Stimulated activated CD8-positive, alpha-beta memory T cell treated with anti-CD3 and anti-CD28 coated beads, Interleukin-4, amount 100 ng/mL, for 1 hour (primary cell): Measurements from ENCODE around the gene ANXA2R.

Experiments used
- DNase-seq, 2 donors: peaks; one replicate each; pipeline ENCODE4 v3.0.0-alpha.2; 2020; ENCODE audit warnings: low read depth in 2 of 2, low spot score in 1 of 2

Gene ANXA2R

DNA sequence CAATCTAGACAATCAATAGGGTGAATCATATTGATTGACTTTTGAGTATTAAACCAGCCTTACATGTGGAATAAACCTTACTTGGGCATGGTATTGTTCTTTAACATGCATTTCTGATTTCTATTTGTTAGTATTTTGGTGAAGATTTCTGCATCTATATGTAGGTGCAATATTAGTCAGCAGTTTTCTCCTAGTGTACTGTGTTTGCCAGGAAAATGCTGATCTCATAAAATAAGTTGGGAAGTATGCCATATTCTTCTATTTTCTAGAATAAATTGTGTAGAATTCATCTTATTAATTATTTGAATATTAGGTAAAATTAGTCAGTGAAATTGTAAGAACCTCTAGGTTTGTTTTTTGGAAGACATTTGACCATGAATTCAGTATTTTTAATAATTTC is 38.4 kb downstream of the ANXA2R start:
- no peak for DNase-seq

DNA sequence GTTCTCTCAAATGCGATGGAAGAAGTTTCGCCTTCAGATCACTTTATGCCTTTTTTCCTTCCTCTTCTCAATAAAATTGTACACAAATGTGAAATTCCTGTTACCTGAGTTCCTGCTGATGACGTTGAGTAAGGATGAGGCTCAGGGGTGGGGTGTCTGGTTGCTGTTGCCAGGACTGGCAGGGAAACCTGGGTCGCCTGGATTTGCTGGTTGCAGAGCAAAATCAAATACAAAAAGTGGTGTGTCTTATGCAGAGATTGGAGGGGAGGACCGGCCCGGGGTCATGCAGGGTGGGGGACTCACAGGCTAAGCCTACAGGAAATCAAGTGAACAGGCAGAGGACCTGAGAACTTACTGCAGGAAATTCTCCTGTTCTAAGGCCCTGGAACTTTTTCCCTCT is 39.2 kb downstream of the ANXA2R start:
- no peak for DNase-seq

DNA sequence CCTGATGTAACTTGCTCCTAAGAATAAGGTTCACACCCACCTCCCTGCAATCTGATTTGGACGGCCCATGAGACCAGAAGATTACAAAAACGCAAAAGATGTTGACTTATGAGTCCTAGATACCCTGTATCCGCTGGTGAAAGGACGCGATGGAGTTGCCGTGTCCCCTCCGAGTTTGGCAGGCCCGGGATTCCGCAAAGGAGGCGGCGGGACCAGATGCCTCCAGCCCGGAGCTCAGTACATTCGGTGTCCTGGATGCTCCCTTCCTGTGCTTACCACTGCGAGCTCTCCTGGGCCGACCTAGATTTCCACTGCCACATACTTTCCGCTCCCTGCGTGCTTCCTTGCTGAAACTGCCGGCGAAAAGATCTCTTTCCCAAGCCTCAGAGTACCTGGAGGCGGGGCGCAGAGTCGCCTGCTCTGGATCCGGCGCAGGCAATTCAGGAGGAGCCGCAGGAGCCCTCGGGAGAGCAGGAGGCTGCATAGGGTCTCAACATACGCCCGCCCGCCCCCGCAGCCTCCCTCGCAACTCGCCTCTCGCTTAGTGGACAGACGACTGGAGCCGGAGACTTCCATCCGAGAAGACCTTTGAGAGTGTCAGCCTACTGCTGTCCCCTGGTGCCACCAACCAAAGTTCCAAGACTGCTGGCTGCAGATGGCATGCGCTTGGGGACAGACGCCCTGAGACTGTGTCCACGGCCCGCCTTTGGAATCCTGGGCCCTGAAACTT is 39.8 kb downstream of the ANXA2R start:
- no peak for DNase-seq

DNA sequence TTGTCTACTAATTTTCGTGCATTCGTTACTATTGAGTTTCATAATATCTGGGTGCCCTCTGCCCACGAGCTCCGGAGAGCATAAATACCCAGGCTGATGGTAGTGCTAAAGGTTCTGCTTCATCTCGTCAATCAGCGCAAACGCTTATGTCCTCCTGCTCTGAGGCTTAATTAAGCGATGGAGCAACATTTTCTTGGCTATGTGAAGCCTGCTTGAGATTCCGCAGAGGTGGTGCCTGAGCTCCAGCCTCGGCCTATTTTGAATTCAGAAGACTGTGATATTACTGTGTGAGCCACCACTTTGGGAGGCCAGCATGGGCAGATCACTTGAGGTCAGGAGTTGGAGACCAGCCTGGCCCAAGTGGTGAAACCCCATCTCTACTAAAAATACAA is 44.8 kb downstream of the ANXA2R start:
- DNase-seq: no peak

DNA sequence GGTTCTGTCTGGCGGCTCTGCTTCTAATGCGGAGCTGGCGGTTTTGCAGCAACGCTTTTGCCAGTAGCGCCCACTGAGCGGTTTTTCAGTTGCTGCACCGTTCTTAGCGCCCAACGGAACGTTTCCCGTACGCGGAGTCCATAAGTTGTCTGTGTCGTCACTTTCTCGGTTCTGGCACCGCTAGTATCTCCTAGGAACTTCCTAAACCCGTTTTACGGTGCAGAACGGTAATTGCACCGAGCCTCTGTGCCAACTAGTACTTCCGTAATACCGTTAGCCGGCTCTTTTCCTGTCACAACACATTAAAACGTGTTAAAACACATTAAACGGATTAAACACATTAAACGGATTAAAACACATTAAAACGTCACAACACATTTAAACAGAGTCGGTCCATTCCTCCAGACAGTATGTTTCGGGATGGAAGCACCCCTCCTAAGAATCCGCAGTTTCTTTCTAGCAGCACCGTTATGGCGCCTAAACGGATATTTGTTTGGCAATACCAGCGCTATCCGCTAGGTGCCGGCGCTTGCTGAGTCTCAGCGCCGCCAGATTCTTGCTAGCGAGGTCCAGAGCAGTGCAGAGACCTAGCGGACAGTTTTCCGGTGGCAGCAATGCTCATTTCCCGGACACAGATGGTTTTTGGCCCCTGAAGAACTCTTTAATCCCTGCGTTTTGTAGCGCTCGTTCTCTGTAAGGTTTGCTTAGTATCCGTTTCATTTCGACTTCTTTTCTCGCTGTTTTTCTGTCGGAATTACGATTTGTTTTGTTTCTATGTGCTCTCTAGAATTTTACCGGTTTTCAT is 45.4 kb downstream of the ANXA2R start:
- DNase-seq: peak; percentile 71 to 75

DNA sequence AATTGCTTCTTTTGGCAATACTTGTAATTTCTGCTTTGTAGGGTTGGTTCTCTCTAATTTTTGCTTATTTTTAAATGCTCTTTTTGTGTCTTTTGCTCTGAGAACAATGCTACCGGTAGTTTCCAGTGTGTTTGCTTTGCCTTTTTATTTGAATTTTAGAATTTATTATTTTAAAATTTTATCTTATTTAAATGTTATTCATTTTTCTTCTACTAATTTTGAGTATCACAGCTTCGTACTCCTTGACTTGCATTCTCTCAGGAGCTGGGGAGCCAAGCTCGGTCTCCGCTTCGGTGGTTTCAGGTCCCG is 45.9 kb downstream of the ANXA2R start:
- DNase-seq: no peak

DNA sequence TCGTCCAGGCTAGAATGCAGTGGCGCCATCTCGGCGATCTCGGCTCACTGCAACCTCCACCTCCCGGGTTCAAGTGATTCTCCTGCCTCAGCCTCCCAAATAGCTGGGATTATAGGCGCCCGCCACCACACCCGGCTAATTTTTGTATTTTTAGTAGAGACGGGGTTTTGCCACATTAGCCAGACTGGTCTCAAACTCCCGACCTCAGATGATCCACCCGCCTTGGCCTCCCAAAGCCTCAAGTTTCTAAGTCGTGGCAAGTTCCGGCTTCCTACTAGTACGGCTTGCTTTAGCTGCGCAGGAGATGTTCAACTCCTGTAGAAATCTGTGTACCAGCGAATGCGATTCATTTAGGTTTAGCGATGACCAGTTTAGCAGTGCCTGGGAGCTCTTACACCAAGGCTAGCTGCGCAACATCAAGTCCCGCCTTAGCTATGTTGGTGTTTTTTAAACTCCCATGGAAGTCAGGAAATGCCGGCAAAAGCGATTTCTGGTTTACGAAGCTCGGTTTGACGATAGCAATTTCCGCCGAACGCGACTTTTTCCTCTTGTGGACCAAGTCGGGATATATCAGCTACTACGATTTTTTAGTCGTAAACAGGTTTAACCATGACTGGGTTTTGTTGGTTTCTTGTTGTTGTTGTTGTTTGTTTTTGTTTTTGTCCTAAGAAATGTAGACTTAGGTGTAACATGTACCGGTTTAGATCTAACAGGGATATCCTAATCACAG is 46.4 kb downstream of the ANXA2R start:
- no peak for DNase-seq

DNA sequence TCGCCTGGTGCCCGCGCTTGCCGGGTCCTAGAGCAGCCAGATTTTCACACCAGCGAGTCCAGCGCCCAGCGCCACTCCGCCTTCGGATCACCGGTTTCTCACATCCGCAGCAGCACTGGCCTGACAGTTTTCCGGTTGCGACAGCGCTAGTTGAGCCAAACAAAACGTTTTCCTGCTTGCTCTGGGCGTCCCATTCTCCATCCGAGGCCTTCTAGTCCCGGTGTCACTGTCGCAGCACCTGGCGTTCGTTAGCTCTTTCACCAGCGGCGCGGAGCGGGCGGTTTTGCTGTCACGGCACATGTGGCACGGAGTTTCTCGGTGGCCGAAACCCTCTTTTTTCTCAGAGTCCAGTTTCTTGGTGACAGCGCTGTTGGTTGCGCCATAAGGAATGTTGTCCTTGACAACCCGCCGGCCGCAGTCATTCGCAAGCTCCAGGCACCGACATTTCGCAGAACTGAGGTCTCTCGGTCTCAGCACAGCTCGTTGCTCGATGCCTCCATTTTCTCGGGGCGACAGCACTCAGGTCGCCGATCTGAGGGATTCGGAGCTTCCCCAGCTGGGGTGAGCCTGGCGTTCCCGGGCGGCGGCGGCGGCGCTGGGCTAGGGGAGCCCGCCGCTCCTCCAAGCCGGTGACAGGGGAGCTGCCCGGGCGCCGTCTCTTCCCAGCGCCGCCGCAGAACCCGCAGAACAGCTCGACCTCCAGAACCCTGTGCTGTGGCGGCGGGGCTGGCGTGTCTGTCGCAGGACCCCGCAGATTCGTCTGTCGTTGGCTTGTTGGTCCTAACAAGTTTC is 47.8 kb downstream of the ANXA2R start:
- peak; percentile 52 to 55 for DNase-seq

DNA sequence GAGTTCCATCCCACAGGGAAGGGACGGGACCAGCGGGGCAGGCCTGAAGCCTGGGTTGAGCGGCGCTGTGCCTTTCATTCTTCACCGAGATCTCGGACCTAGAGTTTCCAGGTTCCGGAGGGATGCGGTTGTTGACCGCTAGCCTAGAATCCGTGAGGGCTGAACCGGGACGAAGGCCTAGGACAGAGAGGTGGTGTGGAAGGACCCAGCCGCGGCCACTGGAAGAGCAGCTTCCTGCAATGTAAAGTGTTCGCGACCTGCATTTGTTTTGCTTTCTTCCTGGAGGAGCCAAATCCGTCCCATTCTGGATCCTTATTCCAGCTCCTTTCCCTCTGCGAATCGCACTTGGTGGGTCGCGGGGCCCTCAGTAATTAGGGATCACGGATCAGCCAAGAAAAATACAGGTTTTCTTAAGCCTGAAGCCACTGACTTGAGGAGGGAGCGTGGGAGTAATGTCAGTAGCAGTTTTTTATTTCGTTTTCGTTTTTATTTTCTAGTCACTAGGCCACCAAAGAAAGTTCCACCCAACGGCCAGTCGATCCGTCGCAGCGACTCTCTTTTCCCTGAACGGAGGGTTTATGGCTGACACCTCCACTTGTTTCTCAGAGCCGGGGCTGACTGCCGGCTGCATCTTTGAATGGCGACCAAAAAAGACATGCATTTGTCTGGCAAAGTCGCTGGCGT is 48.6 kb downstream of the ANXA2R start:
- no peak for DNase-seq

DNA sequence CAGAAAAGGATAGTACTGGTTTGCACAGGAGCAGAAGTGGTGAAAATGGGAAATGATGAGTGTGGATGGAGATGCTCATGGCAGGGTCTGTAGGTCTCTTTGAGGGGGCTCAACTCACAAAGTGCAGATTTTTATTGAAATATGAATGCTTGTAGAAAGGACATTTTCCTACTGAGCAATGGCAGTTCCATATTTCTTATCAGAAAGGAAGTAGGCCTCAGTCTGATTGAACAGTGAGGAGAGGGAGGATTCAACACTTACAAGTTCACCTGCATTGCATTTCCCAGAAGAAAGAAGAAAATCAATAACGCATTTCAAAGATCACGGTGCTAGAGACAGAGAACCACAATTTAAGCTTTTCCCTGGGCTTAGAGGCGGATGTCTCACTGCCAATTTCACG is 49.2 kb downstream of the ANXA2R start:
- DNase-seq: no peak
